ENCODE data around the gene VPS26C.

- no peak for TF ChIP-seq FOXJ3 (CRISPR knock-in tag; IDR thresholded peaks at IDR 0.05)
- no peak for TF ChIP-seq RXRA (IDR thresholded peaks at IDR 0.05; ENCODE audit: borderline replicate concordance, low read depth)
- no peak for TF ChIP-seq CTCF (IDR thresholded peaks at IDR 0.05)
- TF ChIP-seq NFIC (IDR thresholded peaks at IDR 0.05; ENCODE audit: borderline replicate concordance), result no peak
- no peak for TF ChIP-seq RCOR1 (IDR thresholded peaks at IDR 0.05; ENCODE audit: low read length)
- no peak for TF ChIP-seq MXI1 (IDR thresholded peaks at IDR 0.05; ENCODE audit: low read depth, low read length)
- no peak for TF ChIP-seq POLR2AphosphoS5 (IDR thresholded peaks at IDR 0.05; ENCODE audit: low read depth, low read length)
- no peak for TF ChIP-seq FOXM1 (IDR thresholded peaks at IDR 0.05; ENCODE audit: low read depth)
Observed at GRCh38 chr21:37245151-37245550, 22.0 kb downstream of the VPS26C start.

Measured in SK-N-SH (cell line).